ENCODE measurements around the gene ZNF677. TPM values are rescaled to one million over a fixed set of nuclear protein-coding genes. Genes with fewer than 3 reads are reported as not detected.
"Not testable (repeated sequence)": the region's sequence is repeated elsewhere in the genome, so short reads cannot be mapped to it uniquely, and the experiment has no call there.

Gene ZNF677
- total RNA-seq, 4 donors from 2014 or later: 15.6 to 29.0 (median 19.2) TPM

GRCh38 chr19:53190253-53190652 is 64.4 kb downstream of the ZNF677 start:
- peaks cover 0 to 15% of the 10 kb centered on the region in 2 donors for H3K36me3 ChIP-seq
- H3K27me3 ChIP-seq: no peaks in the 10 kb centered on the region
- no peak for TF ChIP-seq EP300 (IDR thresholded peaks at IDR 0.05)
- TF ChIP-seq POLR2A (IDR thresholded peaks at IDR 0.05): no peak
- no peak for TF ChIP-seq POLR2AphosphoS5 (IDR thresholded peaks at IDR 0.05)
- no peak for TF ChIP-seq CTCF (IDR thresholded peaks at IDR 0.05)
- peaks cover 0 to 24% (median 0%) of the 10 kb centered on the region in 3 donors for H3K4me1 ChIP-seq
- no peak overlapping the region for H3K4me3 ChIP-seq
- H3K9me3 ChIP-seq: no peaks in the 10 kb centered on the region
- no peak overlapping the region for H3K27ac ChIP-seq
- 50 to 88% methylated on average over 1 to 2 of the region's 3 CpGs for WGBS, 2 donors (ENCODE audit: low coverage in 1 of 2)
- ATAC-seq: no peak

- not testable (repeated sequence) for H3K9me3 ChIP-seq, H3K4me3 ChIP-seq, H3K27me3 ChIP-seq, ATAC-seq, H3K27ac ChIP-seq
- Histone ChIP-seq H3K4me1 (peaks cover 0 to 20% (median 0%) of the 10 kb centered on the region in 3 donors), H3K36me3 (peaks cover 0 to 15% of the 10 kb centered on the region in 2 donors)
- 60 to 70% methylated on average over 1 to 2 of the region's 16 CpGs for WGBS, 2 donors (ENCODE audit: low coverage in 1 of 2)
These were observed 64.9 kb downstream of the ZNF677 start for GRCh38 chr19:53189691-53190198.

Other genes starting within 250 kb of the ZNF677 start
- not detected for gene ERVV-1, start 241.0 kb downstream of the ZNF677 start, total RNA-seq
- not detected for gene ERVV-2, start 210.1 kb downstream of the ZNF677 start, total RNA-seq
- 10 to 100 TPM; 21.4 to 71.1 (median 31.7) TPM for gene ZNF160, start 151.5 kb downstream of the ZNF677 start, total RNA-seq
- gene ZNF415, start 122.0 kb downstream of the ZNF677 start, total RNA-seq: 10 to 100 TPM in 3 of 4 donors, 1 to 10 TPM in 1; 8.6 to 35.0 (median 14.1) TPM
- 10 to 100 TPM in 1 of 4 donors, 1 to 10 TPM in 3; 8.5 to 14.2 (median 8.8) TPM for gene ZNF347, start 95.8 kb downstream of the ZNF677 start, total RNA-seq
- gene ZNF665, start 61.5 kb downstream of the ZNF677 start, total RNA-seq: 10 to 100 TPM in 1 of 4 donors, 1 to 10 TPM in 3; 2.1 to 32.1 (median 4.1) TPM
- gene VN1R2, start 3.4 kb upstream of the ZNF677 start, total RNA-seq: not detected
- gene VN1R4, start 12.8 kb upstream of the ZNF677 start, total RNA-seq: not detected
- 10 to 100 TPM in 2 of 4 donors, 1 to 10 TPM in 2; 5.2 to 11.5 (median 8.6) TPM for gene ZNF845, start 78.9 kb upstream of the ZNF677 start, total RNA-seq
- 10 to 100 TPM in 3 of 4 donors, 1 to 10 TPM in 1; 9.2 to 14.5 (median 11.8) TPM for gene ZNF525, start 110.8 kb upstream of the ZNF677 start, total RNA-seq
- gene ZNF765, start 140.3 kb upstream of the ZNF677 start, total RNA-seq: 10 to 100 TPM in 1 of 4 donors, 1 to 10 TPM in 3; 7.3 to 13.4 (median 8.2) TPM
- 10 to 100 TPM in 2 of 4 donors, 1 to 10 TPM in 2; 7.5 to 12.8 (median 10.2) TPM for gene ZNF761, start 177.1 kb upstream of the ZNF677 start, total RNA-seq
- 1 to 10 TPM; 2.4 to 3.4 (median 2.7) TPM for gene ZNF813, start 212.9 kb upstream of the ZNF677 start, total RNA-seq